GM18951 (cell line): ENCODE data around the gene PCDHGB2.
"Not testable (repeated sequence)": the region's sequence is repeated elsewhere in the genome, so short reads cannot be mapped to it uniquely, and the experiment has no call there.

Experiments used
- POLR2A ChIP-seq: IDR thresholded peaks from 4 replicates; pipeline ENCODE4 v1.6.1; 2011; ENCODE audit warnings: mild to moderate bottlenecking; ENCODE audit not compliant: insufficient read length, insufficient read depth; ENCODE audit errors: extremely low read depth
- in situ Hi-C: fragments of 300-500 bp; cut with MboI; formaldehyde crosslinking; loops from one replicate; pipeline ENCODE4 v1.12.0; 2022; ENCODE audit warnings: low sequenced_read_pairs, mixed read lengths, inconsistent platforms; ENCODE audit not compliant: unreplicated experiment

Gene PCDHGB2

GRCh38 chr5:141384471-141385267, 24.9 kb downstream of the PCDHGB2 start:
- no peak for TF ChIP-seq POLR2A
- in situ Hi-C loops = no loop called here

DNA sequence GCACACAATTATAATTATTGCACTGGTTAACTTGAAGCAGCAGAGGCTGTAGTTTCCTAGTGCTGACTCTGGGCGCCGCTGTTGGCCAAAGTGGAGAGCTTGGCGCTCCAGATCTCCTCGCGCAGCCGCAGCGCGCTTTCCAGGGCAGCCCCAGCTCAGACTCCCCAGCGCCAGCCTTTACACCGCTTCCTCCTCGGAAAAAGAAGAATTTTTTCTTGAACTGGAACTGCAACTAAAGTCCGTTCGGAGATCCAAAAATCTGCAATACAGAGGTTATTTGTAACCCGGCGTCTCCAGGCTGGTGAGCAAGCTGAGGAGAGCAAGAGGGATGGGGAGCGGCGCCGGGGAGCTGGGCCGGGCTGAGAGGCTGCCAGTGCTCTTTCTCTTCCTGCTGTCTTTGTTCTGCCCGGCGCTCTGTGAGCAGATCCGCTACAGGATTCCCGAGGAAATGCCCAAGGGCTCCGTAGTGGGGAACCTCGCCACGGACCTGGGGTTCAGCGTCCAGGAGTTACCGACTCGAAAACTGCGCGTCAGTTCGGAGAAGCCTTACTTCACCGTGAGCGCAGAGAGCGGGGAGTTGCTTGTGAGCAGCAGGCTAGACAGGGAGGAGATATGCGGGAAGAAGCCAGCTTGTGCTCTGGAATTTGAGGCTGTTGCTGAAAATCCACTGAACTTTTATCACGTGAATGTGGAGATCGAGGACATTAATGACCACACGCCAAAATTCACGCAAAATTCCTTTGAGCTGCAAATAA, 27.9 kb downstream of the PCDHGB2 start, which contains the start of gene PCDHGB4:
Gene PCDHGB4, plus strand, starts transcription at position 142 of the 755 bp plus-strand sequence. Its CDS starts 187 bp downstream, at position 329.
- in situ Hi-C loops = not testable (repeated sequence)

- in situ Hi-C loops = no loop called here
- TF ChIP-seq POLR2A = no peak
Observed at GRCh38 chr5:141388661-141389060, 28.9 kb downstream of the PCDHGB2 start.

DNA sequence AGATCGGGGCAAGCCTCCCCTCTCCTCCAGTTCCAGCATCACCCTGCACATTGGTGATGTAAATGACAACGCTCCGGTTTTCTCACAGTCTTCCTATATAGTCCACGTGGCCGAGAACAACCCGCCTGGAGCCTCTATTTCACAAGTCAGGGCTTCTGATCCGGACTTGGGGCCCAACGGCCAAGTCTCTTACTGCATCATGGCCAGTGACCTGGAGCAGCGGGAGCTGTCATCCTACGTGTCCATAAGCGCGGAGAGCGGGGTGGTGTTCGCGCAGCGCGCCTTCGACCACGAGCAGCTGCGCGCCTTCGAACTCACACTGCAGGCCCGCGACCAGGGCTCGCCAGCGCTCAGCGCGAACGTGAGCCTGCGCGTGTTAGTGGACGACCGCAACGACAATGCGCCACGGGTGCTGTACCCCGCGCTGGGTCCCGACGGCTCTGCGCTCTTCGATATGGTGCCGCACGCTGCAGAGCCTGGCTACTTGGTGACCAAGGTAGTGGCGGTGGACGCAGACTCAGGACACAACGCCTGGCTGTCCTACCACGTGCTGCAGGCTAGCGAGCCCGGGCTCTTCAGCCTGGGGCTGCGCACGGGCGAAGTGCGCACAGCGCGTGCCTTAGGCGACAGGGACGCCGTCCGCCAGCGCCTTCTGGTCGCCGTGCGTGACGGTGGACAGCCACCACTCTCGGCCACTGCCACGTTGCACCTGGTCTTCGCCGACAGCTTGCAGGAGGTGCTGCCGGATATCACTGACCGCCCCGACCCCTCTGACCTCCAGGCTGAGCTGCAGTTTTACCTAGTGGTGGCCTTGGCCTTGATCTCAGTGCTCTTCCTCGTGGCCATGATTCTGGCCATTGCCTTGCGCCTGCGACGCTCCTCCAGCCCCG, 29.6 kb downstream of the PCDHGB2 start:
- in situ Hi-C loops = no loop called here

GRCh38 chr5:141392429-141393198, 32.8 kb downstream of the PCDHGB2 start, which contains the start of gene PCDHGA8:
PCDHGA8 (plus strand) TSS chr5:141392633; CDS start chr5:141392814, 181 bp downstream.
- in situ Hi-C loops = no loop called here

More for the DNA sequence above, 29.6 kb downstream of the PCDHGB2 start:
- no peak for TF ChIP-seq POLR2A

GRCh38 chr5:141393267-141393666, 33.5 kb downstream of the PCDHGB2 start:
- TF ChIP-seq POLR2A = no peak

More at GRCh38 chr5:141392429-141393198, 32.8 kb downstream of the PCDHGB2 start, which contains the start of gene PCDHGA8:
- no peak for TF ChIP-seq POLR2A

GRCh38 chr5:141394401-141395187, 34.8 kb downstream of the PCDHGB2 start:
- in situ Hi-C loops = not testable (repeated sequence)

More at GRCh38 chr5:141393267-141393666, 33.5 kb downstream of the PCDHGB2 start:
- in situ Hi-C loops = no loop called here

- in situ Hi-C loops = not testable (repeated sequence)
Observed at GRCh38 chr5:141397756-141398551, 38.2 kb downstream of the PCDHGB2 start, which contains the start of gene PCDHGB5. PCDHGB5 (plus strand) TSS chr5:141397947; CDS start chr5:141398128, 181 bp downstream.

- no peak for TF ChIP-seq POLR2A
- in situ Hi-C loops = no loop called here
Observed at GRCh38 chr5:141398608-141399007, 38.8 kb downstream of the PCDHGB2 start.

- in situ Hi-C loops = no loop called here
- no peak for TF ChIP-seq POLR2A
Observed at GRCh38 chr5:141399555-141400258, 39.9 kb downstream of the PCDHGB2 start.
